ENCODE data around the gene LIMA1. TPM values are rescaled to one million over a fixed set of nuclear protein-coding genes. Genes with fewer than 3 reads are reported as not detected.

LIMA1 gene
- total RNA-seq, 4 donors from 2014 or later, result 194 to 256 (median 228) TPM

- no peak for TF ChIP-seq CTCF (IDR thresholded peaks at IDR 0.05; ENCODE audit: low read depth)
Measured at GRCh38 chr12:50215033-50215432, 68.3 kb downstream of the LIMA1 start.

GRCh38 chr12:50214018-50214417 lies 69.3 kb downstream of the LIMA1 start:
- no peak for TF ChIP-seq CTCF (IDR thresholded peaks at IDR 0.05; ENCODE audit: low read depth)

- TF ChIP-seq CTCF (IDR thresholded peaks at IDR 0.05; ENCODE audit: low read depth), result no peak
Measured at GRCh38 chr12:50213439-50213838, 69.9 kb downstream of the LIMA1 start.

- no peak for TF ChIP-seq CTCF (IDR thresholded peaks at IDR 0.05; ENCODE audit: low read depth)
Measured at GRCh38 chr12:50212071-50212467, 71.3 kb downstream of the LIMA1 start.

- TF ChIP-seq CTCF (IDR thresholded peaks at IDR 0.05; ENCODE audit: low read depth), result no peak
Measured at GRCh38 chr12:50211392-50212070, 71.8 kb downstream of the LIMA1 start.

GRCh38 chr12:50207424-50207823 lies 75.9 kb downstream of the LIMA1 start:
- no peak for TF ChIP-seq CTCF (IDR thresholded peaks at IDR 0.05; ENCODE audit: low read depth)

GRCh38 chr12:50205648-50206047 lies 77.7 kb downstream of the LIMA1 start:
- no peak for TF ChIP-seq CTCF (IDR thresholded peaks at IDR 0.05; ENCODE audit: low read depth)

All from subcutaneous adipose tissue (tissue), 4 donors.